HG03064 (cell line): ENCODE measurements around the gene QRICH2.
"Not testable (repeated sequence)": the region's sequence is repeated elsewhere in the genome, so short reads cannot be mapped to it uniquely, and the experiment has no call there.

Experiments used
- ATAC-seq: cut with Tn5 transposase; IDR thresholded peaks from one replicate; pipeline ENCODE4 v1.9.1; 2021; ENCODE audit warnings: low read depth; ENCODE audit not compliant: unreplicated experiment

Gene QRICH2

GRCh38 chr17:76333673-76334505, 25.8 kb upstream of the QRICH2 start:
- ATAC-seq = no peak

GRCh38 chr17:76331083-76331482, 23.0 kb upstream of the QRICH2 start:
- no peak for ATAC-seq

- ATAC-seq = no peak
These were observed 21.6 kb upstream of the QRICH2 start for GRCh38 chr17:76329664-76330063.

GRCh38 chr17:76327696-76328095, 19.6 kb upstream of the QRICH2 start:
- ATAC-seq = no peak

- ATAC-seq = no peak
These were observed 18.2 kb upstream of the QRICH2 start for GRCh38 chr17:76326306-76326705.

- no peak for ATAC-seq
These were observed 10.5 kb upstream of the QRICH2 start for GRCh38 chr17:76318586-76318985.

- ATAC-seq = no peak
These were observed 9.5 kb upstream of the QRICH2 start for GRCh38 chr17:76317535-76317934.

GRCh38 chr17:76314392-76315227, 6.5 kb upstream of the QRICH2 start:
- no peak for ATAC-seq

GRCh38 chr17:76312735-76313134, 4.7 kb upstream of the QRICH2 start:
- no peak for ATAC-seq

- ATAC-seq = no peak
These were observed 1.4 kb upstream of the QRICH2 start for GRCh38 chr17:76309461-76309860.

GRCh38 chr17:76307299-76307965, 644 bp downstream of the QRICH2 start:
- ATAC-seq = no peak

- not testable (repeated sequence) for ATAC-seq
These were observed 3.0 kb downstream of the QRICH2 start for GRCh38 chr17:76305135-76305454.

- no peak for ATAC-seq
These were observed 3.6 kb downstream of the QRICH2 start for GRCh38 chr17:76304226-76305134.

GRCh38 chr17:76297436-76297835, 10.6 kb downstream of the QRICH2 start:
- no peak for ATAC-seq

GRCh38 chr17:76296889-76297288, 11.2 kb downstream of the QRICH2 start:
- ATAC-seq = no peak

GRCh38 chr17:76296186-76296585, 11.9 kb downstream of the QRICH2 start:
- ATAC-seq = no peak

- no peak for ATAC-seq
These were observed 15.0 kb downstream of the QRICH2 start for GRCh38 chr17:76293106-76293505.

- no peak for ATAC-seq
These were observed 15.5 kb downstream of the QRICH2 start for GRCh38 chr17:76292567-76292966.

- ATAC-seq = no peak
These were observed 26.3 kb downstream of the QRICH2 start for GRCh38 chr17:76281573-76282371.
